ENCODE measurements around the gene SFRP5.

DNA sequence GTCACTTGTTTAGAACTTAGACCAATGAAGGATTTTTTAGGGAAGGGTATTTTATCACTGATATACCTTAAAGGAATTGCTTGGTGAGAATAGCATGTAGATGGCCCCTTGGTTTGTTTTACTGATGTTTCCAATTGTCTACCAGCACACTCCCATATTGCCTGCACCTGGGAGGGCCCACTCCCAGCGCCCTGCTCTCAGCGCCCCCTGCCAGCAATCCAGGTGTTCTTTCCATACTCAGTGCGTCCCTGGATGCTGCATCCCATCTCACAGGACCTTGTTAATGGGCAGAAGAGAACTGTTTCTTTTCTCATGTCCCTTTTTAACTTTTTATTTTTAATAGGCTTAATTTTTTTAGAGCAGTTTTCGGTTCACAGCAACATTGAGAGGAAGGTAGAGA lies 24.1 kb upstream of the SFRP5 start:
- no peak for TF ChIP-seq SPI1 (IDR thresholded peaks at IDR 0.05; ENCODE audit: borderline replicate concordance, low read depth)
- no peak for TF ChIP-seq POLR2AphosphoS5 (IDR thresholded peaks at IDR 0.05; ENCODE audit: low read depth)

All from HL-60 (cell line).